HepG2 (cell line): ENCODE data around the gene MCOLN1. TPM values are rescaled to one million over a fixed set of nuclear protein-coding genes. Genes with fewer than 3 reads are reported as not detected.

Source experiments
- ARNT2 ChIP-seq: sonication (generic); formaldehyde crosslinking; IDR thresholded peaks from 2 replicates; pipeline ENCODE4 v1.8.0; 2022; ENCODE audit warnings: mild to moderate bottlenecking, low read depth, missing genetic modification reagents, moderate library complexity
- ATF3 ChIP-seq: sonication (generic); formaldehyde crosslinking; IDR thresholded peaks from 2 replicates; pipeline ENCODE4 v1.4.0; 2020; ENCODE audit warnings: missing genetic modification reagents
- EED ChIP-seq: sonication (generic); formaldehyde crosslinking; IDR thresholded peaks from 2 replicates; pipeline ENCODE4 v1.5.0; 2020; ENCODE audit warnings: mild to moderate bottlenecking, missing genetic modification reagents
- FOSL1 ChIP-seq: sonication (generic); formaldehyde crosslinking; IDR thresholded peaks from 2 replicates; pipeline ENCODE4 v1.9.0; 2021; ENCODE audit warnings: missing genetic modification reagents, borderline replicate concordance
- FOXP4 ChIP-seq: sonication (generic); formaldehyde crosslinking; IDR thresholded peaks from 2 replicates; pipeline ENCODE4 v1.4.0; 2020; ENCODE audit warnings: missing genetic modification reagents
- GTF3A ChIP-seq: sonication (generic); formaldehyde crosslinking; conservative IDR thresholded peaks from 2 replicates; pipeline ENCODE4 v1.4.0; 2020; ENCODE audit warnings: mild to moderate bottlenecking, missing genetic modification reagents
- KLF15 ChIP-seq: sonication (generic); formaldehyde crosslinking; IDR thresholded peaks from 2 replicates; pipeline ENCODE4 v1.8.1; 2023; ENCODE audit warnings: borderline replicate concordance, mild to moderate bottlenecking, inconsistent platforms, missing genetic modification reagents, mixed read lengths
- MED13 ChIP-seq: sonication (generic); formaldehyde crosslinking; IDR thresholded peaks from 2 replicates; pipeline ENCODE4 v1.5.0; 2020; ENCODE audit warnings: missing genetic modification reagents
- PHF21A ChIP-seq: sonication (generic); formaldehyde crosslinking; IDR thresholded peaks from 2 replicates; pipeline ENCODE4 v1.5.0; 2020; ENCODE audit warnings: mild to moderate bottlenecking, missing genetic modification reagents
- SYNCRIP ChIP-seq: fragments of 200-400 bp; formaldehyde crosslinking; IDR thresholded peaks from 2 replicates; pipeline ENCODE4 v1.6.1; 2018; ENCODE audit warnings: mild to moderate bottlenecking, low read depth, low read length; ENCODE audit not compliant: insufficient read depth
- XBP1 ChIP-seq: sonication (generic); formaldehyde crosslinking; IDR thresholded peaks from 2 replicates; pipeline ENCODE4 v1.5.0; 2020; ENCODE audit warnings: missing genetic modification reagents
- ZBTB1 ChIP-seq: sonication (generic); formaldehyde crosslinking; IDR thresholded peaks from 2 replicates; pipeline ENCODE4 v1.4.0; 2020; ENCODE audit warnings: missing genetic modification reagents, borderline replicate concordance
- ZBTB7A ChIP-seq: sonication (generic); formaldehyde crosslinking; IDR thresholded peaks from 2 replicates; pipeline ENCODE4 v1.8.0; 2022; ENCODE audit warnings: mild to moderate bottlenecking, missing genetic modification reagents
- ZIK1 ChIP-seq: sonication (generic); formaldehyde crosslinking; IDR thresholded peaks from 2 replicates; pipeline ENCODE4 v1.5.0; 2020; ENCODE audit warnings: mild to moderate bottlenecking, low read depth, missing genetic modification reagents, borderline replicate concordance
- ZNF362 ChIP-seq: sonication (generic); formaldehyde crosslinking; IDR thresholded peaks from 2 replicates; pipeline ENCODE4 v1.4.0; 2020; ENCODE audit warnings: missing genetic modification reagents, mild to moderate bottlenecking, borderline replicate concordance
- ZNF513 ChIP-seq: sonication (generic); formaldehyde crosslinking; conservative IDR thresholded peaks from 2 replicates; pipeline ENCODE4 v1.5.0; 2020; ENCODE audit warnings: missing genetic modification reagents
- ZNF839 ChIP-seq: sonication (generic); formaldehyde crosslinking; IDR thresholded peaks from 2 replicates; pipeline ENCODE4 v1.4.0; 2020; ENCODE audit warnings: missing genetic modification reagents, mild to moderate bottlenecking, borderline replicate concordance
- polyA plus RNA-seq, 8 experiments: library from polyadenylated mRNA; depleted of rRNA in 3 of 8; stranded (reverse) in 7 of 8; unstranded in 1 of 8; fragments of >200 nt; fragmentation: Illumina TruSeq in 4 of 8; extraction: Trizol in 4 of 8; gene quantifications; 2 replicates each; pipeline versions ENCODE4 v1.2.1 to v1.2.3, GENCODE V29; 2011 to 2016; ENCODE audit warnings: low read depth in 4 of 8, missing spikeins in 1 of 8, mixed read lengths in 1 of 8; ENCODE audit not compliant: insufficient read depth in 1 of 8
- total RNA-seq, 5 experiments: library from RNA; depleted of rRNA; stranded (reverse); fragments of >200 nt; fragmentation: Illumina TruSeq; extraction: Trizol; gene quantifications; 2 replicates each; pipeline ENCODE4 v1.2.3, GENCODE V29; 2016; ENCODE audit warnings: low read depth in 1 of 5
- TF ChIP-seq, protein P1 (sequence below): sonication (generic); formaldehyde crosslinking; IDR thresholded peaks from 2 replicates; pipeline ENCODE4 v1.8.1; 2023; ENCODE audit warnings: mild to moderate bottlenecking, missing genetic modification reagents
- TF ChIP-seq, protein P2 (sequence below): sonication (generic); formaldehyde crosslinking; conservative IDR thresholded peaks from 2 replicates; pipeline ENCODE4 v1.4.0; 2020; ENCODE audit warnings: missing genetic modification reagents

MCOLN1 gene
- total and polyA plus RNA-seq, 2 of the 13 experiments (the other 11 are each of a cell fraction or from before 2014, with no cell fraction given), result 3.4 to 15.7 TPM

- peak; percentile 71 for TF ChIP-seq FOXP4 (CRISPR knock-in tag)
- TF ChIP-seq ZBTB1 (CRISPR knock-in tag), result no peak
- TF ChIP-seq XBP1 (CRISPR knock-in tag), result no peak; the same call in 1 of the 2 replicates
- TF ChIP-seq FOSL1 (CRISPR knock-in tag), result no peak
- 0 out of 2 replicates have a peak, but pooled peaks have one; percentile 72 for TF ChIP-seq GTF3A (CRISPR knock-in tag)
- peak; percentile 23; the same call in 1 of the 2 replicates for TF ChIP-seq KLF15 (CRISPR knock-in tag)
- TF ChIP-seq ZIK1 (CRISPR knock-in tag), result peak; percentile 77; the same call in 1 of the 2 replicates
- TF ChIP-seq, protein P1, sequence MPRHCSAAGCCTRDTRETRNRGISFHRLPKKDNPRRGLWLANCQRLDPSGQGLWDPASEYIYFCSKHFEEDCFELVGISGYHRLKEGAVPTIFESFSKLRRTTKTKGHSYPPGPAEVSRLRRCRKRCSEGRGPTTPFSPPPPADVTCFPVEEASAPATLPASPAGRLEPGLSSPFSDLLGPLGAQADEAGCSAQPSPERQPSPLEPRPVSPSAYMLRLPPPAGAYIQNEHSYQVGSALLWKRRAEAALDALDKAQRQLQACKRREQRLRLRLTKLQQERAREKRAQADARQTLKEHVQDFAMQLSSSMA (CRISPR knock-in tag), result peak; percentile 99
- peak; percentile 68; the same call in 1 of the 2 replicates for TF ChIP-seq EED (CRISPR knock-in tag)
- no peak; the same call in 1 of the 2 replicates for TF ChIP-seq ZNF513 (CRISPR knock-in tag)
- peak; percentile 17; the same call in 1 of the 2 replicates for TF ChIP-seq ZNF839 (CRISPR knock-in tag)
- TF ChIP-seq ATF3 (CRISPR knock-in tag), result peak; percentile 53; the same call in 1 of the 2 replicates
- TF ChIP-seq MED13 (CRISPR knock-in tag), result peak; percentile 74; the same call in 1 of the 2 replicates
- no peak for TF ChIP-seq PHF21A (CRISPR knock-in tag)
- no peak for TF ChIP-seq SYNCRIP
- no peak for TF ChIP-seq ZBTB7A
- TF ChIP-seq ZNF362, result peak; percentile 63; the same call in 1 of the 2 replicates
- TF ChIP-seq, protein P2, sequence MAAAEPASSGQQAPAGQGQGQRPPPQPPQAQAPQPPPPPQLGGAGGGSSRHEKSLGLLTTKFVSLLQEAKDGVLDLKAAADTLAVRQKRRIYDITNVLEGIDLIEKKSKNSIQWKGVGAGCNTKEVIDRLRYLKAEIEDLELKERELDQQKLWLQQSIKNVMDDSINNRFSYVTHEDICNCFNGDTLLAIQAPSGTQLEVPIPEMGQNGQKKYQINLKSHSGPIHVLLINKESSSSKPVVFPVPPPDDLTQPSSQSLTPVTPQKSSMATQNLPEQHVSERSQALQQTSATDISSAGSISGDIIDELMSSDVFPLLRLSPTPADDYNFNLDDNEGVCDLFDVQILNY, result peak; percentile 96
- TF ChIP-seq ARNT2 (CRISPR knock-in tag), result peak; percentile 72; the same call in 1 of the 2 replicates
These were observed at the start of gene MCOLN1 (continued) for GRCh38 chr19:7522072-7522922.
